K562 (cell line): ENCODE results near the gene ZNF302.

ENCODE experiments used
- EP300 ChIP-seq: IDR thresholded peaks from 2 replicates; pipeline ENCODE4 v1.6.1; 2012; ENCODE audit warnings: low read length, improper control_type of control experiment
- SMARCA4 ChIP-seq: fragments of 450-650 bp; IDR thresholded peaks from 2 replicates; pipeline ENCODE4 v1.6.1; 2016
- ZNF57 ChIP-seq: fragments of 450-650 bp; formaldehyde crosslinking; IDR thresholded peaks from 2 replicates; pipeline ENCODE4 v1.4.0; 2020; ENCODE audit warnings: mild to moderate bottlenecking, moderate library complexity
- TF ChIP-seq, protein P1 (sequence below), 3 experiments: IDR thresholded peaks in 2 of 3; conservative IDR thresholded peaks in 1 of 3; 2 replicates each; pipeline ENCODE4 v1.5.1; 2011 to 2012; ENCODE audit warnings: low read length in 3 of 3, mild to moderate bottlenecking in 3 of 3, control low read depth in 2 of 3, improper control_type of control experiment in 1 of 3, inconsistent platforms in 1 of 3, low read depth in 1 of 3, mixed read lengths in 1 of 3, moderate library complexity in 1 of 3; ENCODE audit not compliant: insufficient read depth in 2 of 3

- no peak for TF ChIP-seq SMARCA4
- TF ChIP-seq ZNF57 = no peak
- TF ChIP-seq EP300 = no peak
- TF ChIP-seq, protein P1, sequence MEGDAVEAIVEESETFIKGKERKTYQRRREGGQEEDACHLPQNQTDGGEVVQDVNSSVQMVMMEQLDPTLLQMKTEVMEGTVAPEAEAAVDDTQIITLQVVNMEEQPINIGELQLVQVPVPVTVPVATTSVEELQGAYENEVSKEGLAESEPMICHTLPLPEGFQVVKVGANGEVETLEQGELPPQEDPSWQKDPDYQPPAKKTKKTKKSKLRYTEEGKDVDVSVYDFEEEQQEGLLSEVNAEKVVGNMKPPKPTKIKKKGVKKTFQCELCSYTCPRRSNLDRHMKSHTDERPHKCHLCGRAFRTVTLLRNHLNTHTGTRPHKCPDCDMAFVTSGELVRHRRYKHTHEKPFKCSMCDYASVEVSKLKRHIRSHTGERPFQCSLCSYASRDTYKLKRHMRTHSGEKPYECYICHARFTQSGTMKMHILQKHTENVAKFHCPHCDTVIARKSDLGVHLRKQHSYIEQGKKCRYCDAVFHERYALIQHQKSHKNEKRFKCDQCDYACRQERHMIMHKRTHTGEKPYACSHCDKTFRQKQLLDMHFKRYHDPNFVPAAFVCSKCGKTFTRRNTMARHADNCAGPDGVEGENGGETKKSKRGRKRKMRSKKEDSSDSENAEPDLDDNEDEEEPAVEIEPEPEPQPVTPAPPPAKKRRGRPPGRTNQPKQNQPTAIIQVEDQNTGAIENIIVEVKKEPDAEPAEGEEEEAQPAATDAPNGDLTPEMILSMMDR (IDR thresholded peaks at IDR 0.05 in 2 of 3, conservative IDR thresholded peaks at IDR 0.05 in 1 of 3; ENCODE audit: insufficient read depth in 2 of 3, low read depth in 1 of 3, low read length in 3 of 3) = no peak
These were observed 34.4 kb downstream of the ZNF302 start for GRCh38 chr19:34711890-34712289.
